GM18505 (cell line): ENCODE results near the gene PANK2.
A peak's percentile ranks its signal among the peaks of the same experiment; 100 is the strongest.

ENCODE experiments used
- ATAC-seq: cut with Tn5 transposase; IDR thresholded peaks from one replicate; pipeline ENCODE4 v1.9.1; 2021; ENCODE audit not compliant: unreplicated experiment
- POLR2A ChIP-seq: IDR thresholded peaks from 4 replicates; pipeline ENCODE4 v1.6.1; 2011; ENCODE audit warnings: borderline replicate concordance; ENCODE audit not compliant: insufficient read depth, insufficient read length; ENCODE audit errors: extremely low read depth

PANK2 gene

GRCh38 chr20:3923818-3924217 is 34.6 kb downstream of the PANK2 start:
- TF ChIP-seq POLR2A: no peak
- ATAC-seq: no peak

- TF ChIP-seq POLR2A: peak; percentile 28
- ATAC-seq: no peak
These were observed 35.3 kb downstream of the PANK2 start for GRCh38 chr20:3924304-3925112.

GRCh38 chr20:3925113-3925695 is 36.0 kb downstream of the PANK2 start:
- no peak for TF ChIP-seq POLR2A
- no peak for ATAC-seq

GRCh38 chr20:3925899-3926638 is 36.9 kb downstream of the PANK2 start:
- peak; percentile 28 for TF ChIP-seq POLR2A
- ATAC-seq: no peak

- TF ChIP-seq POLR2A: no peak
- no peak for ATAC-seq
These were observed 38.5 kb downstream of the PANK2 start for GRCh38 chr20:3927486-3928291.

GRCh38 chr20:3929713-3930060 is 40.5 kb downstream of the PANK2 start:
- TF ChIP-seq POLR2A: no peak
- ATAC-seq: no peak

GRCh38 chr20:3930265-3931206 is 41.3 kb downstream of the PANK2 start:
- no peak for TF ChIP-seq POLR2A
- ATAC-seq: no peak

GRCh38 chr20:3931664-3932063 is 42.5 kb downstream of the PANK2 start:
- no peak for TF ChIP-seq POLR2A
- no peak for ATAC-seq

- ATAC-seq: no peak
- TF ChIP-seq POLR2A: no peak
These were observed 43.1 kb downstream of the PANK2 start for GRCh38 chr20:3932277-3932676.

GRCh38 chr20:3932681-3933080 is 43.5 kb downstream of the PANK2 start:
- no peak for TF ChIP-seq POLR2A
- no peak for ATAC-seq

GRCh38 chr20:3933218-3933617 is 44.0 kb downstream of the PANK2 start:
- TF ChIP-seq POLR2A: no peak
- ATAC-seq: no peak

- TF ChIP-seq POLR2A: no peak
- no peak for ATAC-seq
These were observed 45.4 kb downstream of the PANK2 start for GRCh38 chr20:3934624-3935023.

- ATAC-seq: no peak
- no peak for TF ChIP-seq POLR2A
These were observed 46.2 kb downstream of the PANK2 start for GRCh38 chr20:3935295-3935955.
